Motor neuron (in vitro differentiated cells): ENCODE results near the gene TTLL7. TPM values are rescaled to one million over a fixed set of nuclear protein-coding genes. Genes with fewer than 3 reads are reported as not detected.
A peak's percentile ranks its signal among the peaks of the same experiment; 100 is the strongest.

Source experiments
- ATAC-seq, 8 experiments: fragments of 200-7000 bp; cut with Tn5 transposase; replicated peaks in 6 of 8; 2 replicates each; pipeline ENCODE4 v1.8.0; 2021; ENCODE audit warnings: mild to moderate bottlenecking in 8 of 8, moderate library complexity in 8 of 8
- H3K27ac ChIP-seq, 2 donors: fragments of 250-450 bp; sonication (Bioruptor Pico); 2 replicates each; pipeline ENCODE4 v1.9.0; 2021; ENCODE audit warnings: antibody characterized with exemption in 2 of 2, mild to moderate bottlenecking in 2 of 2, moderate library complexity in 1 of 2
- H3K4me1 ChIP-seq, 2 donors: fragments of 250-450 bp; sonication (Bioruptor Pico); replicated peaks in 1 of 2; 2 replicates each; pipeline ENCODE4 v1.6.1; 2021; ENCODE audit warnings: antibody characterized with exemption in 2 of 2, mild to moderate bottlenecking in 2 of 2, moderate library complexity in 1 of 2
- H3K4me3 ChIP-seq, 5 donors: fragments of 250-450 bp; sonication (Bioruptor Pico); 2 replicates each; pipeline ENCODE4 v1.9.0; 2021; ENCODE audit warnings: antibody characterized with exemption in 5 of 5, mild to moderate bottlenecking in 5 of 5, moderate library complexity in 4 of 5
- WGBS, 10 experiments: fragments of 450-650 bp; shearing (Covaris generic); methylation state at CpG; one replicate each; pipeline ENCODE4 v1.0.0; 2022; 5-methylcytosine and 5-hydroxymethylcytosine counted together
- in situ Hi-C, 9 experiments: fragments of 400-800 bp; cut with MboI; loops; one replicate each; pipeline ENCODE4 v1.15.0; 2021; ENCODE audit warnings: low sequenced_read_pairs in 9 of 9, low pct_unique_long_range_greater_than_20kb in 2 of 9; ENCODE audit not compliant: unreplicated experiment in 9 of 9
- total RNA-seq, 8 experiments: library from RNA; unstranded; fragments of 300-600 nt; gene quantifications; 2 replicates each; pipeline versions ENCODE4 v1.2.3 to v1.2.4, GENCODE V29; 2022

Gene TTLL7
- total RNA-seq, 8 experiments from 2014 or later, result 4.7 to 32.7 (median 18.9) TPM

DNA sequence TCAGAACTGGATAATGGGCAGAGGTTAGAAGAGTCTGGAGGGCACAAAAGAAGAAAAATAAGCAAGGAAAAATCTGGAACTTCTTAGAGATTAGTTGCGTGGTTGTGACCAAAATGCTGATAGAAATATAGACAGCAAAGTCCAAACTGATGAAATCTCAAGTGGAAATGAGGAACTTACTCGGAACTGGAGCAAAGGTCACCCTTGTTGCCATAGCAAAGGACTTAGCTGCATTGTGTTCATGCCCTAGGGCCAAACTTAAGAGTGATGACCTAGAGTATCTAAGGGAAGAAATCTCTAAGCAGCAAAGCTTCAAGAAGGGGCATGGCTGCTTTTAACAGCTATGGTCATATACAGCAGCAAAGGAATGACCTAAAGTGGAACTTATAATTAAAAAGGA lies 180.0 kb downstream of the TTLL7 start:
- no peak overlapping the region for H3K27ac ChIP-seq
- WGBS, 10 experiments, result 0 to 80% (median 57%) methylated on average over 1 to 2 of the region's 2 CpGs; no CpG with 5 or more reads in 1 of the 10 experiments
- peak in 2 of 8 experiments; percentile 23 to 30 for ATAC-seq
- H3K4me1 ChIP-seq, result peaks cover 3 to 9% of the 10 kb centered on the region in 2 donors
- no peak overlapping the region for H3K4me3 ChIP-seq
- in situ Hi-C loops, result no loop called here

DNA sequence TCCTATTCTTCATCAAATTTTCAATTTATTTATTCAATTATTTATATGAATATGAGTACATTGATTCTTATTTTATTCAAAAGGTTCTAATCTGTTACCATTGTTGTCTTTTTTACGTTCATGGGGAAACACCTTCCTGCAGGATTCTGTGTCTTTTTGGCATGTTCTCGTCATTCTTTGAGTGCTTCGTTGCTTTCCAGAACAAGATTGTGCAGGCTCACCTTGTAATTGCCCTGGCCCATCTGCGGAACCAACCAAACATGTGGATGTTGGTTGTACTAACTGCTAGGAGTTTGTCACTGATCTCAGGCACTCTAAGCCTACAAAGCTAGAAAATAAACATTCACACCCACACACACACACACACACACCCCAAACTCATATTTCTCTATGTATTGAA lies 182.1 kb downstream of the TTLL7 start:
- 41 to 98% (median 87%) methylated on average over 2 to 4 of the region's 4 CpGs for WGBS, 10 experiments
- H3K4me1 ChIP-seq, result peaks cover 3 to 9% of the 10 kb centered on the region in 2 donors

DNA sequence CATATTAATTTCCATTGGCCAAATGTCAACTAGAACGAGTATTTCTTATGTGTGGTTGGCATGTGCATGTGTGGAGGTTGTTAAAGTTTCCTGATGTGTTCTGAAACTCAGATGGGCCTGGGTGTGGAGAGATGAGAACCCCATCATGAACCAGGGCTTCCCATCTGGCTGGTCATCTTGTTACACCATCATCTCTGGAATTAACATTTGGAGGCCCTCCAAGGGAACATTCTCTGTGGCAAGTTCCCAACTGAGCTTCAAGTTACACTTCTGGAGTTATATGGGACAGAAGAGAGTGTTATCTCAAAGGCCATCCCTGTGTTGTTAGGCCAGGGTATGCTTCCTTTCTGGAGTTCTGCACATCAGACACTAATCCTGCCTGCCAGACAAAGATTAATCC lies 183.6 kb downstream of the TTLL7 start:
- 0 to 100% (median 75%) methylated on average over 1 of the region's 1 CpG; no CpG with 5 or more reads in 3 of the 10 experiments for WGBS, 10 experiments
- Histone ChIP-seq H3K27ac (no peak overlapping the region), H3K4me1 (peaks cover 3 to 9% of the 10 kb centered on the region in 2 donors), H3K4me3 (no peak overlapping the region)
- peak in 2 of 8 experiments; percentile 90 to 94 for ATAC-seq
- in situ Hi-C loops, result no loop called here

More for the DNA sequence above, 182.1 kb downstream of the TTLL7 start:
- ATAC-seq, result no peak
- H3K27ac ChIP-seq, result no peak overlapping the region
- no peak overlapping the region for H3K4me3 ChIP-seq
- in situ Hi-C loops, result no loop called here

Other genes starting within 250 kb of the TTLL7 start
- gene PRKACB, start 145.1 kb upstream of the TTLL7 start, total RNA-seq, result 100 to 1,000 TPM in 1 of 8 experiments, 10 to 100 TPM in 7; 21.7 to 120 (median 51.3) TPM